T-helper 9 cell (primary cell): Measurements from ENCODE around the gene TSPAN18.
"Not testable (repeated sequence)": the region's sequence is repeated elsewhere in the genome, so short reads cannot be mapped to it uniquely, and the experiment has no call there.

ENCODE experiments used
- DNase-seq: peaks from one replicate; pipeline ENCODE4 v3.0.0-alpha.2; 2020

The TSPAN18 gene

GRCh38 chr11:44852159-44852747, 125.5 kb downstream of the TSPAN18 start:
- no peak for DNase-seq

- no peak for DNase-seq
Measured at GRCh38 chr11:44852952-44853351, 126.2 kb downstream of the TSPAN18 start.

GRCh38 chr11:44853666-44854065, 126.9 kb downstream of the TSPAN18 start:
- DNase-seq, result no peak

- DNase-seq, result no peak
Measured at GRCh38 chr11:44854086-44854485, 127.3 kb downstream of the TSPAN18 start.

GRCh38 chr11:44854741-44855492, 128.2 kb downstream of the TSPAN18 start:
- DNase-seq, result no peak

GRCh38 chr11:44855493-44855849, 128.7 kb downstream of the TSPAN18 start:
- no peak for DNase-seq

GRCh38 chr11:44857490-44858090, 130.8 kb downstream of the TSPAN18 start:
- no peak for DNase-seq

GRCh38 chr11:44858796-44859527, 132.2 kb downstream of the TSPAN18 start:
- no peak for DNase-seq

GRCh38 chr11:44859528-44859925, 132.8 kb downstream of the TSPAN18 start:
- DNase-seq, result no peak

- no peak for DNase-seq
Measured at GRCh38 chr11:44860346-44860745, 133.6 kb downstream of the TSPAN18 start.

- peak; percentile 57 for DNase-seq
Measured at GRCh38 chr11:44861849-44862557, 135.2 kb downstream of the TSPAN18 start.

GRCh38 chr11:44862558-44863101, 135.9 kb downstream of the TSPAN18 start:
- no peak for DNase-seq

- no peak for DNase-seq
Measured at GRCh38 chr11:44863231-44863630, 136.5 kb downstream of the TSPAN18 start.

GRCh38 chr11:44865866-44866272, 139.1 kb downstream of the TSPAN18 start:
- DNase-seq, result no peak

GRCh38 chr11:44866286-44866685, 139.5 kb downstream of the TSPAN18 start:
- DNase-seq, result no peak

- DNase-seq, result no peak
Measured at GRCh38 chr11:44868021-44868420, 141.3 kb downstream of the TSPAN18 start.

GRCh38 chr11:44868455-44869421, 142.0 kb downstream of the TSPAN18 start:
- no peak for DNase-seq

GRCh38 chr11:44870181-44870580, 143.4 kb downstream of the TSPAN18 start:
- DNase-seq, result no peak

- no peak for DNase-seq
Measured at GRCh38 chr11:44870615-44871176, 143.9 kb downstream of the TSPAN18 start.

GRCh38 chr11:44871682-44872081, 144.9 kb downstream of the TSPAN18 start:
- DNase-seq, result not testable (repeated sequence)

GRCh38 chr11:44872556-44872955, 145.8 kb downstream of the TSPAN18 start:
- DNase-seq, result no peak
